HCT116 (cell line): ENCODE measurements around the gene RPS6KA2. TPM values are rescaled to one million over a fixed set of nuclear protein-coding genes. Genes with fewer than 3 reads are reported as not detected.
A peak's percentile ranks its signal among the peaks of the same experiment; 100 is the strongest.
"Not testable (repeated sequence)": the region's sequence is repeated elsewhere in the genome, so short reads cannot be mapped to it uniquely, and the experiment has no call there.

ENCODE experiments used
- ATAC-seq: fragments of 200-7000 bp; cut with Tn5 transposase; 2 replicates; pipeline ENCODE4 v1.9.1; 2020; ENCODE audit warnings: mild to moderate bottlenecking, moderate library complexity
- BruUV-seq: library from RNA; stranded (reverse); fragments of 400-500 nt; replicated peaks from 2 replicates; lab custom pipeline; 2021; lab: Mats Ljungman, UMichigan
- CTCF ChIA-PET: fragments of 300-600 bp; sonication (Branson Sonifier 250); formaldehyde crosslinking; loops from one replicate; lab custom pipeline; 2021; ENCODE audit warnings: antibody characterized with exemption; lab: Charles Lee
- POLR2A ChIA-PET: fragments of 300-600, 350-600 bp; sonication (Branson Sonifier 250); formaldehyde crosslinking; loops from one replicate; lab custom pipeline; 2021; ENCODE audit warnings: antibody characterized with exemption; lab: Charles Lee
- RAD21 ChIA-PET, 2 experiments: fragments of 300-600 bp; sonication (Branson Sonifier 250); formaldehyde crosslinking; loops; one replicate each; lab custom pipeline; 2023; ENCODE audit warnings: low total read pairs in 2 of 2; ENCODE audit not compliant: uncharacterized antibody in 2 of 2, unreplicated experiment in 2 of 2, low non-redundant PET in 1 of 2; lab: Charles Lee
- DNase-seq: peaks from one replicate; pipeline ENCODE4 v3.0.0-alpha.2; 2010; ENCODE audit warnings: low read depth, low spot score
- H2AFZ ChIP-seq: fragments of 200-600 bp; shearing (Covaris generic), sonication (generic); 2 replicates; pipeline ENCODE4 v1.6.1; 2017; ENCODE audit warnings: low read depth, mixed run types, mixed read lengths, antibody characterized with exemption, low read length; ENCODE audit not compliant: poor library complexity, severe bottlenecking
- H3K27ac ChIP-seq: 2 replicates; pipeline ENCODE4 v1.5.1; 2012; ENCODE audit warnings: low read depth, low read length
- H3K27me3 ChIP-seq: fragments of 200-600 bp; sonication (generic); 2 replicates; pipeline ENCODE4 v1.6.1; 2016; ENCODE audit warnings: mixed run types, low read length, mixed read lengths; ENCODE audit not compliant: insufficient read depth
- H3K36me3 ChIP-seq, 2 experiments: fragments of 200-500 bp in 1 of 2; fragments of 200-600 bp in 1 of 2; sonication (Bioruptor generic) in 1 of 2; sonication (generic) in 1 of 2; 2 replicates each; pipeline versions ENCODE4 v1.5.1 to v1.6.1; 2014 to 2016; ENCODE audit warnings: low read length in 2 of 2, inconsistent platforms in 1 of 2, mixed read lengths in 1 of 2, mixed run types in 1 of 2; ENCODE audit not compliant: insufficient read depth in 2 of 2, control insufficient read depth in 1 of 2
- H3K4me1 ChIP-seq, 2 experiments: fragments of 200-600 bp in 1 of 2; sonication (generic) in 1 of 2; 2 replicates each; pipeline versions ENCODE4 v1.5.1 to v1.6.1; 2012 to 2017; ENCODE audit warnings: low read length in 2 of 2, inconsistent platforms in 1 of 2, mild to moderate bottlenecking in 1 of 2, mixed read lengths in 1 of 2, mixed run types in 1 of 2, moderate library complexity in 1 of 2; ENCODE audit not compliant: insufficient read depth in 2 of 2, control insufficient read depth in 1 of 2
- H3K4me2 ChIP-seq: fragments of 200-600 bp; sonication (generic); 2 replicates; pipeline ENCODE4 v1.6.1; 2017; ENCODE audit warnings: mixed run types, low read length, mixed read lengths
- H3K4me3 ChIP-seq, 2 experiments: fragments of 200-600 bp in 1 of 2; sonication (generic) in 1 of 2; replicated peaks in 1 of 2; 2 replicates each; pipeline ENCODE4 v1.5.1; 2011 to 2016; ENCODE audit warnings: low read length in 2 of 2, control low read depth in 1 of 2, low read depth in 1 of 2, mild to moderate bottlenecking in 1 of 2, mixed read lengths in 1 of 2, mixed run types in 1 of 2
- H3K79me2 ChIP-seq: fragments of 200-600 bp; sonication (generic); 2 replicates; pipeline ENCODE4 v1.6.1; 2017; ENCODE audit warnings: mild to moderate bottlenecking, mixed run types, low read length, moderate library complexity, mixed read lengths; ENCODE audit not compliant: insufficient read depth
- H3K9ac ChIP-seq: fragments of 200-600 bp; sonication (generic); 2 replicates; pipeline ENCODE4 v1.6.1; 2016; ENCODE audit warnings: low read length, mixed read lengths
- H3K9me2 ChIP-seq: fragments of 200-600 bp; sonication (generic), shearing (Covaris generic); 2 replicates; pipeline ENCODE4 v1.6.1; 2017; ENCODE audit warnings: mixed run types, mild to moderate bottlenecking, moderate library complexity; ENCODE audit not compliant: insufficient read depth
- H3K9me3 ChIP-seq, 2 experiments: fragments of 200-500 bp in 1 of 2; fragments of 200-600 bp in 1 of 2; sonication (Bioruptor generic) in 1 of 2; sonication (generic) in 1 of 2; 2 replicates each; pipeline ENCODE4 v1.6.1; 2014 to 2017; ENCODE audit warnings: low read length in 2 of 2, mixed read lengths in 2 of 2, inconsistent platforms in 1 of 2, low read depth in 1 of 2, mild to moderate bottlenecking in 1 of 2, mixed run types in 1 of 2, moderate library complexity in 1 of 2; ENCODE audit not compliant: control insufficient read depth in 1 of 2, insufficient read depth in 1 of 2
- H4K20me1 ChIP-seq: fragments of 200-600 bp; sonication (generic), shearing (Covaris generic); 2 replicates; pipeline ENCODE4 v1.6.1; 2017; ENCODE audit warnings: mixed run types, mild to moderate bottlenecking, moderate library complexity; ENCODE audit not compliant: insufficient read depth
- ATF3 ChIP-seq: IDR thresholded peaks from 2 replicates; pipeline ENCODE4 v1.6.1; 2012
- CTCF ChIP-seq, 3 experiments: fragments of 200-600 bp in 1 of 3; sonication (generic) in 1 of 3; IDR thresholded peaks in 2 of 3; conservative IDR thresholded peaks in 1 of 3; 2 replicates each; pipeline ENCODE4 v1.5.1; 2012 to 2017; ENCODE audit warnings: low read depth in 2 of 3, low read length in 2 of 3, antibody characterized with exemption in 1 of 3, borderline replicate concordance in 1 of 3, control low read depth in 1 of 3, mild to moderate bottlenecking in 1 of 3, mixed read lengths in 1 of 3, mixed run types in 1 of 3, moderate library complexity in 1 of 3; ENCODE audit not compliant: insufficient read depth in 1 of 3
- ELF1 ChIP-seq: IDR thresholded peaks from 2 replicates; pipeline ENCODE4 v1.6.1; 2012; ENCODE audit warnings: low read depth, borderline replicate concordance
- EZH2phosphoT487 ChIP-seq: fragments of 200-600 bp; IDR thresholded peaks from 2 replicates; pipeline ENCODE4 v1.6.1; 2018; ENCODE audit warnings: antibody characterized with exemption, borderline replicate concordance
- FOSL1 ChIP-seq: IDR thresholded peaks from 2 replicates; pipeline ENCODE4 v1.6.1; 2012; ENCODE audit warnings: low read depth
- JUND ChIP-seq: IDR thresholded peaks from 2 replicates; pipeline ENCODE4 v1.6.1; 2012
- RAD21 ChIP-seq: IDR thresholded peaks from 2 replicates; pipeline ENCODE4 v1.6.1; 2012; ENCODE audit warnings: low read depth, mild to moderate bottlenecking
- SIN3A ChIP-seq: IDR thresholded peaks from 2 replicates; pipeline ENCODE4 v1.6.1; 2012; ENCODE audit warnings: low read depth
- YY1 ChIP-seq: IDR thresholded peaks from 2 replicates; pipeline ENCODE4 v1.6.1; 2011; ENCODE audit warnings: low read length, low read depth, moderate library complexity, mild to moderate bottlenecking; ENCODE audit not compliant: insufficient replicate concordance; ENCODE audit errors: extremely low read depth
- ZBTB33 ChIP-seq: IDR thresholded peaks from 2 replicates; pipeline ENCODE4 v1.6.1; 2011; ENCODE audit warnings: mild to moderate bottlenecking, low read length, moderate library complexity; ENCODE audit not compliant: insufficient replicate concordance; ENCODE audit errors: extremely low read depth
- ZNF274 ChIP-seq: fragments of 200-500 bp; sonication (Bioruptor generic); IDR thresholded peaks from 2 replicates; pipeline ENCODE4 v1.6.1; 2014; ENCODE audit warnings: mild to moderate bottlenecking, low read depth, low read length, inconsistent platforms
- intact Hi-C: fragments of 100-400 bp; cut with micrococcal nuclease; formaldehyde crosslinking; loops from 2 replicates; pipeline ENCODE4 v1.10.0; 2022
- total RNA-seq: library from RNA; stranded (reverse); gene quantifications from one replicate; pipeline ENCODE4 v1.2.1, GENCODE V29; 2021; ENCODE audit not compliant: unreplicated experiment

Gene RPS6KA2
- total RNA-seq, 1 experiment from 2014 or later, result 8.5 TPM

- Histone ChIP-seq H2AFZ (peak overlapping the region; percentile 35), H3K4me2 (peak overlapping the region; percentile 28; the same call in 1 of the 2 replicates)
- intact Hi-C loops, result loop anchor here (1.0 kb wide), 3 partner anchors 87 to 243 kb away; no protein-coding TSS in a partner anchor
- H3K4me1 ChIP-seq, H4K20me1 ChIP-seq, H3K9me2 ChIP-seq, H3K4me3 ChIP-seq, BruUV-seq, H3K9ac ChIP-seq, H3K27me3 ChIP-seq, H3K27ac ChIP-seq, H3K9me3 ChIP-seq, H3K79me2 ChIP-seq, H3K36me3 ChIP-seq: not testable (repeated sequence)
- TF ChIP-seq RAD21 (peak; percentile 92), CTCF (IDR thresholded peaks at IDR 0.05 in 2 of 3, conservative IDR thresholded peaks at IDR 0.05 in 1 of 3; ENCODE audit: borderline replicate concordance in 1 of 3, insufficient read depth in 1 of 3, low read depth in 2 of 3, low read length in 2 of 3) (peak; percentile 66 to 87 (median 68))
- DNase-seq (peak; percentile 63), ATAC-seq (peak; percentile 97)
- POLR2A ChIA-PET, result interaction anchor here (0.7 kb wide), 1 partner anchor 244 kb away, joined by 3 read pairs; no protein-coding TSS in a partner anchor
- RAD21 ChIA-PET, result interaction anchor here (0.5 to 1.6 kb wide), 8 partner anchors 82 to 244 kb away, joined by 3 to 7 read pairs (median 4); no protein-coding TSS in a partner anchor
- CTCF ChIA-PET, result interaction anchor here (0.6 to 3.5 kb wide), 12 partner anchors 8 to 375 kb away, joined by 3 to 20 read pairs (median 5); no protein-coding TSS in a partner anchor
Measured at GRCh38 chr6:166400649-166401250, 226.3 kb downstream of the RPS6KA2 start.

GRCh38 chr6:166400181-166400580, 226.9 kb downstream of the RPS6KA2 start:
- H3K27me3 ChIP-seq, result no peaks in the 10 kb centered on the region
- no peaks in the 10 kb centered on the region for H3K36me3 ChIP-seq
- no peaks in the 10 kb centered on the region for H3K9me2 ChIP-seq
- no peak overlapping the region for H3K9ac ChIP-seq
- no peak overlapping the region for H3K27ac ChIP-seq
- ChIA-PET POLR2A (interaction anchor here (0.7 kb wide), 1 partner anchor 243 kb away, joined by 3 read pairs; no protein-coding TSS in a partner anchor), RAD21 (interaction anchor here (0.5 to 1.6 kb wide), 9 partner anchors 81 to 257 kb away, joined by 3 to 7 read pairs (median 4); no protein-coding TSS in a partner anchor), CTCF (interaction anchor here (0.6 to 3.5 kb wide), 11 partner anchors 8 to 375 kb away, joined by 3 to 20 read pairs (median 5); no protein-coding TSS in a partner anchor)
- DNase-seq (no peak), ATAC-seq (no peak)
- no peak overlapping the region for H3K4me3 ChIP-seq
- H3K4me2 ChIP-seq, result no peak overlapping the region
- H4K20me1 ChIP-seq, result no peaks in the 10 kb centered on the region
- H3K4me1 ChIP-seq, result no peaks in the 10 kb centered on the region
- H3K9me3 ChIP-seq, result no peaks in the 10 kb centered on the region
- no peak overlapping the region for H2AFZ ChIP-seq
- intact Hi-C loops, result loop anchor here (1.0 kb wide), 1 partner anchor 125 kb away; no protein-coding TSS in a partner anchor
- BruUV-seq, result no TSS peak
- no peaks in the 10 kb centered on the region for H3K79me2 ChIP-seq
- TF ChIP-seq ATF3 (no peak), YY1 (no peak), SIN3A (no peak), JUND (no peak), ELF1 (no peak), ZBTB33 (no peak), FOSL1 (no peak), EZH2phosphoT487 (no peak), ZNF274 (no peak)
